LNCaP clone FGC (cell line): ENCODE measurements around the gene UBE2E2.

Experiments
- DNase-seq: peaks from one replicate; pipeline ENCODE4 v3.0.0-alpha.2; 2011; ENCODE audit warnings: low read depth
- H3K4me3 ChIP-seq: 2 replicates; pipeline ENCODE4 v1.5.1; 2011; ENCODE audit warnings: mild to moderate bottlenecking, low read depth, low read length, control low read depth
- TF ChIP-seq, protein P1 (sequence below): IDR thresholded peaks from 2 replicates; pipeline ENCODE4 v1.5.1; 2012; ENCODE audit warnings: mild to moderate bottlenecking; ENCODE audit not compliant: control insufficient read depth, insufficient read depth; ENCODE audit errors: extremely low read depth

The UBE2E2 gene

GRCh38 chr3:23422517-23422851 is 219.4 kb downstream of the UBE2E2 start:
- H3K4me3 ChIP-seq: no peak overlapping the region
- TF ChIP-seq, protein P1, sequence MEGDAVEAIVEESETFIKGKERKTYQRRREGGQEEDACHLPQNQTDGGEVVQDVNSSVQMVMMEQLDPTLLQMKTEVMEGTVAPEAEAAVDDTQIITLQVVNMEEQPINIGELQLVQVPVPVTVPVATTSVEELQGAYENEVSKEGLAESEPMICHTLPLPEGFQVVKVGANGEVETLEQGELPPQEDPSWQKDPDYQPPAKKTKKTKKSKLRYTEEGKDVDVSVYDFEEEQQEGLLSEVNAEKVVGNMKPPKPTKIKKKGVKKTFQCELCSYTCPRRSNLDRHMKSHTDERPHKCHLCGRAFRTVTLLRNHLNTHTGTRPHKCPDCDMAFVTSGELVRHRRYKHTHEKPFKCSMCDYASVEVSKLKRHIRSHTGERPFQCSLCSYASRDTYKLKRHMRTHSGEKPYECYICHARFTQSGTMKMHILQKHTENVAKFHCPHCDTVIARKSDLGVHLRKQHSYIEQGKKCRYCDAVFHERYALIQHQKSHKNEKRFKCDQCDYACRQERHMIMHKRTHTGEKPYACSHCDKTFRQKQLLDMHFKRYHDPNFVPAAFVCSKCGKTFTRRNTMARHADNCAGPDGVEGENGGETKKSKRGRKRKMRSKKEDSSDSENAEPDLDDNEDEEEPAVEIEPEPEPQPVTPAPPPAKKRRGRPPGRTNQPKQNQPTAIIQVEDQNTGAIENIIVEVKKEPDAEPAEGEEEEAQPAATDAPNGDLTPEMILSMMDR: no peak

GRCh38 chr3:23425410-23425809 is 222.3 kb downstream of the UBE2E2 start:
- TF ChIP-seq, protein P1: no peak
- DNase-seq: no peak
- no peak overlapping the region for H3K4me3 ChIP-seq

More at GRCh38 chr3:23422517-23422851, 219.4 kb downstream of the UBE2E2 start:
- DNase-seq: no peak

DNA sequence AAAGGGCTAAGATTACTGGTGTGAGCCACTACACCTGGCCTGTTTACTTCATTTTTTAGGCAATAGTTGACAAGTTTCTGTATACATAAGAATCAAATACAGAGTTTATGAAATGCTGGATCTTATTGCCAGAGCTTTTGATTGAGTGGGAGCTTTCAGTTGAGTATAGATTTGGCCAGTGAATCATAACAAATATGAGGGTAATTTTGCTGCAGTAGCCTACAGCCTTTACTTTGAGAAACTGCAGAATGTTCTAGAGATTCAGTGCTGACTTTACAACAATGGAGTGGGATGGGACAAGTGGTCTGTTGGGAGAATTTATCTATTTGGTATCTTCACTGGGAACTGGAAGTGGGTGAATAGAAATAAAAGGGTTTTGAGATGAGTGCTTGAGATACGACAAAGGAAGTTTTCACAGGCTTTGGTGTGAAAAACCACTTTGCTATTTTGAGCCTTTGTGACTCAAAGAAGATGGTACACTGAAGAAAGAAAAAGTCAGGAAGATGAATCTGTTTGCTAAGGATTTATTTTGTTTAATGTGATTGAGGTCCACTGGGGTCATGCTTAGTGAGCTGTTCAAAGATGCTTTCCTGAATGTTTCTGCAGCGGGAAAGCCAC is 227.8 kb downstream of the UBE2E2 start:
- H3K4me3 ChIP-seq: no peak overlapping the region
- no peak for DNase-seq

GRCh38 chr3:23431764-23432163 is 228.6 kb downstream of the UBE2E2 start:
- H3K4me3 ChIP-seq: no peak overlapping the region
- no peak for DNase-seq
- TF ChIP-seq, protein P1: no peak

More for the DNA sequence above, 227.8 kb downstream of the UBE2E2 start:
- TF ChIP-seq, protein P1: no peak

DNA sequence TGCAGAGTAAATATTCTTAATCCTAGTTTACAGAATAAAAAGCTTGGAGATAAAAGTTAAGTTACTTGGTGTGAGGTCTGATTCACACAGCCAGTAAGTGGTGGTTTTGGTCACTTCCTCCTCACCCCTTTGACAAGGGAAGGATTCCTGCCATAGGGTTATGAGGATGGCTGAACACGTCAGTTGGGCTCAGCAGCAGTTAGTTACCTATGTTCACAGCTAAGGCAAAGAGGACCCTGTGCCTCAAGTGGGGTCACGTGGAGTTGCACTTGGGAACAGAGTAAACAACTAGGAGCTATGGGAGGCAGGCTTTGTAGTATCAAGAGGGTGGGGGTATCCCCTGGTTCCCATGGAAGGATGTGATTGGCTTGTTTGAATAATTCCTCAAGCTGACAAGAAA is 232.2 kb downstream of the UBE2E2 start:
- no peak for DNase-seq
- H3K4me3 ChIP-seq: no peak overlapping the region
- TF ChIP-seq, protein P1: no peak

DNA sequence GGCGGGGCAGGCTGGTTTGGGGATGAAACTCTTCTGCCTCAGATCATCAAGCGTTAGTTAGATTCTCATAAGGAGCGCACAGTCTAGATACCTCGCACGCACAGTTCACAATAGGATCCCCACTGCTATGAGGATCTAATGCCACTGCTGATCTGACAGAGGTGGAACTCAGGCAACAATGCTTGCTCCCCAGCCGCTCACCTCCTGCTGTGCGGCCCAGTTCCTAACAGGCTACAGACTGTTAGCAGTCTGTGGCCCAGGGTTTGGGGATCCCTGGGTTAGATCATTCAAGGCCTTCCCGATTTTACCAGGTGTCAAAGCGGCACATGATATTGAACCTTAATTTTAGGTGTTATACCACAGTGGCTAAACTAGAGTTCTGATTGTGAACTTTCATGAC is 232.8 kb downstream of the UBE2E2 start:
- TF ChIP-seq, protein P1: no peak
- no peak overlapping the region for H3K4me3 ChIP-seq
- no peak for DNase-seq

- no peak for DNase-seq
- TF ChIP-seq, protein P1: no peak
- no peak overlapping the region for H3K4me3 ChIP-seq
Measured at GRCh38 chr3:23437484-23438145, 234.5 kb downstream of the UBE2E2 start.
